IPS DF 6.9 (cell line): ENCODE results near the gene HNRNPA0.

Experiments used
- DNase-seq: peaks from one replicate; pipeline ENCODE4 v3.0.0-alpha.2; 2013; ENCODE audit warnings: low read depth, low spot score
- H3K27ac ChIP-seq: one replicate; pipeline ENCODE4 v1.5.1; 2013; ENCODE audit warnings: low read length, control low read depth
- H3K27me3 ChIP-seq: 2 replicates; pipeline ENCODE4 v1.6.1; 2013; ENCODE audit warnings: mild to moderate bottlenecking, low read length; ENCODE audit not compliant: control insufficient read depth, insufficient read depth
- H3K36me3 ChIP-seq: 2 replicates; pipeline ENCODE4 v1.6.1; 2013; ENCODE audit warnings: low read length; ENCODE audit not compliant: control insufficient read depth, insufficient read depth
- H3K4me1 ChIP-seq: 2 replicates; pipeline ENCODE4 v1.6.1; 2013; ENCODE audit warnings: low read length; ENCODE audit not compliant: control insufficient read depth, insufficient read depth
- H3K4me3 ChIP-seq: 2 replicates; pipeline ENCODE4 v1.5.1; 2013; ENCODE audit warnings: mild to moderate bottlenecking, low read length
- H3K9me3 ChIP-seq: 2 replicates; pipeline ENCODE4 v1.6.1; 2013; ENCODE audit warnings: low read length, inconsistent platforms; ENCODE audit not compliant: control insufficient read depth, insufficient read depth
- WGBS: extraction: QIAGEN DNeasy Blood & Tissue Kit; methylation state at CpG from one replicate; pipeline ENCODE4 v1.1.7; 2013; ENCODE audit warnings: mixed read lengths, missing lambda C conversion rate; ENCODE audit not compliant: insufficient read length, insufficient coverage; 5-methylcytosine and 5-hydroxymethylcytosine counted together

HNRNPA0 gene

DNA sequence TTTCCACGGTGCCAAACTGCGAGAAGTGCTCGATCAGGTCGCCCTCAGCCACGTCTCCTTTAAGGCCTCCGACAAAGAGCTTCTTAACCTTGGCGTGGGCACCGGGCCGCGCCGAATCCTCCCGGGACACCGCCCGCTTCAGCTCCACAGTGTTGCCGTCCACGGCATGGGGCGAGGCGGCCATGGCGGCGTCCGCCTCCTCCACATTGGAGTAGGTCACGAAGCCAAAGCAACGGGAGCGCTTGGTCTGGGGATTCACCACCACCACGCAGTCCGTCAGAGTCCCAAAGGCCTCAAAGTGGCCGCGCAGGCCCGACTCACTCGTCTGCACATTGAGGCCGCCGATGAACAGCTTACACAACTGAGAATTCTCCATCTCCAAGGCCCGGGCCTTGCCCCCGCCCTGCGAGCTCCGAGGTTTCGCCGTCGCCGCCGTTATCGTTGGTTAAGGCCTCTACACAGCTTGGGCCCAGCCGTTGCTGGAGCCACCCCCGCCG lies 424 bp downstream of the HNRNPA0 start:
- no peak for DNase-seq
- Histone ChIP-seq H3K9me3 (no peaks in the 10 kb centered on the region), H3K4me3 (peak overlapping the region; percentile 98), H3K27ac (no peak overlapping the region), H3K36me3 (no peaks in the 10 kb centered on the region), H3K27me3 (no peaks in the 10 kb centered on the region), H3K4me1 (no peaks in the 10 kb centered on the region; the same call in none of the 2 replicates)
- WGBS = no CpG with 5 or more reads among the region's 45 CpGs

DNA sequence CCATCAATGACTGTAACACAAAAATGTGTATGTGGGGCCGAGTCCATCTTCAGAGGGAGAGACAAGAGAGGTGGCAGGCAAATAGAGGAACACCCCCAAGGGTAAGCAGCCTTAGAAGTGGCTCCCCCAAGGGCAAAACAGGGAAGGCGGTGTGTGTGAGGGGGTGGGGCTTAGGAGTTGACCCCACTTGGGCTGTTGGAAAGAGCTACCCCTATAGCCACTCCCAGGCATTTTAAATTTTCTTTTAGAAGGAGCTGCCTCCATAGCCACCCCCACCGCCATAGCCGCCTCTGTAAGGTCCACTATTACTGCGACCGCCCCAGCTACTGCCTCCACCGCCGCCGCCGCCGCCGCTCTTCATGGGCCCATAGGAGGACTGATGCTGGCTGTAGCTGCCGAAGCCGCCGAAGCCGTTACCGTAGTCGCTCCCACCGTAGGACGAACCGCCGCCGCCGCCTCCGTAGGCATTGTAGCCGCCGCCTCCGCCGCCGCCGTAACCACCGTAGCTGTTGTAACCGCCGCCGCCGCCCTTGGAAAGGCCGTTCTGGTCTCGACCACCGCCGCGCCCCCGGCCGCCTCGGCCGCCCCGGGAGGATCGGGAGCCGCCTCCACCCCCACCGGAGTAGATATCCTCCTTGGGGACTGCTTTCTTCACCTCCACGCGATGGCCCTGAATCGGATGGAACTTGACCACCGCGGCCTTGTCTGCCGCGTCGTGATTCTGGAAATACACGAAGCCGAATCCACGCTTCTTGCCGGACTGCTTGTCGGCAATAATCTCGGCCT lies 1.1 kb downstream of the HNRNPA0 start:
- H3K36me3 ChIP-seq = no peaks in the 10 kb centered on the region
- H3K27me3 ChIP-seq = no peaks in the 10 kb centered on the region
- no CpG with 5 or more reads among the region's 63 CpGs for WGBS
- no peak overlapping the region for H3K27ac ChIP-seq
- no peak for DNase-seq
- H3K4me1 ChIP-seq = no peaks in the 10 kb centered on the region; the same call in none of the 2 replicates
- H3K4me3 ChIP-seq = peak overlapping the region; percentile 98
- H3K9me3 ChIP-seq = no peaks in the 10 kb centered on the region

DNA sequence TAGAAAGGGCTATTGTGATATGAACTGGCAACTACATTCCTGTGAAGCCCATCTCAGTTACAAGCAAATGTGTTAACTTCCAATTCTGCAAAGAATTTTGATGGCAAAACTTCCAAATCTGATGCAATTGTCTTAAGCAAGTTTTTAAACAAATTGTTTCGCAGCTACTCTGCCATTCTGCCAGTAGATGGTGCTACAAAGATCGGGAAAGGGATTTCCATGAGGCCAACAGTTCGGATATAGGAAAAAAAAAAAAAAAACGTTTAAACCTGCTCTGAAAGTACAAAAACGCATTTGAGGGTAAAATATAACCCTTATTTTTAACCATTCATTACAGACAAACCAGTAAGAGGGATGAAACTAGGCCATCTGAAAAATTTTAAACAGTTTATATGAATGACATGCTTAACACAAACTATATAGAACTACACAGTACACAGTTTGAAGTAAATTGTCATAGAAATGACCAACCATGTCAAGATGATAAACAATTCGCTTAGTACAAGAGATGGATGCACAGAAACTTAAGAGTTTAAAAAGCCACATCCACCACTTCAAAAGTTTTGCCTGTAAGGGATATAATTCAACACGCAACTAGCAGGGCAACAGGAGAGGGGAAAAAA lies 2.2 kb downstream of the HNRNPA0 start:
- H3K4me3 ChIP-seq = peak overlapping the region; percentile 98; the same call in 1 of the 2 replicates
- no peaks in the 10 kb centered on the region for H3K36me3 ChIP-seq
- H3K27me3 ChIP-seq = no peaks in the 10 kb centered on the region
- no CpG with 5 or more reads among the region's 7 CpGs for WGBS
- H3K9me3 ChIP-seq = no peaks in the 10 kb centered on the region
- H3K27ac ChIP-seq = no peak overlapping the region
- DNase-seq = no peak
- H3K4me1 ChIP-seq = no peaks in the 10 kb centered on the region; the same call in none of the 2 replicates

DNA sequence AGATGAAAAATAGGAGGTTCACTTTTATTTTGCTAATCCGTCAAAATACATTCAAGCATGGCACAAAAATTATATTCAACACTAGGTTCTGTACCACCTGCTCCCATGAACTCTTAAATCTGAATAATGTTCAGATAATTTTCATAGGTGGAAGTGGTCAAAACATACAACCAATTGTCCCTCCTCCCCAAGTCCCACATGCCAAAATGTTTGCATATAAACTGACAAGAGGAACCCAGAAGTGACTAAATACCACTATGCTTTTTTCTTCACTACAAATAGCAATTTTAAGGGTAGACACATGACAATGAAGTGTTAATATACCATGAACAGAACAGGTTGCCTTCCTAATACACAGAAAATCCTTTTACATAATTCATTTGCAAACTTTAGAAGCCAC lies 3.7 kb downstream of the HNRNPA0 start:
- H3K9me3 ChIP-seq = no peaks in the 10 kb centered on the region
- no peak overlapping the region for H3K4me3 ChIP-seq

DNA sequence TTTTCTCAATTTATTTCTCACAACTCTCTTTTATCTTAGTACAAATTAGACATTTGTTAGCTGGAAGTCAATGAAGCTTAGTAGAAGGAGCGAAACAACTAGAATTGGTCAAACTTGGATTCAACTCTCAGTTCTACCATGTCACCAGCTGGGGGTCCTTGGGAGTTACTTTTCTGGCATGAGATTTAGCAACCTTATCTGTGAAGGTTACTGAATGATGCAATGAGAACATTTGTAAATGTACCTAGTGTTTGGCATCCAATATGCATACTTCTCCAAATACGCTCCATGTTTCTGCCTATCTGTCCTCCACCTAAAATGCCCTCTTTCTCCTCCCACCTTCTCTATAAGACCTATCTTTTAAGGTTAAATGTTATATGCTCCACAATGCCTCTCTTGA lies 6.3 kb downstream of the HNRNPA0 start:
- Histone ChIP-seq H3K36me3 (no peaks in the 10 kb centered on the region), H3K27ac (no peak overlapping the region), H3K9me3 (no peaks in the 10 kb centered on the region), H3K4me3 (no peak overlapping the region), H3K4me1 (no peaks in the 10 kb centered on the region; the same call in 1 of the 2 replicates), H3K27me3 (no peaks in the 10 kb centered on the region)
- no CpG with 5 or more reads among the region's 2 CpGs for WGBS
- no peak for DNase-seq

More for the DNA sequence above, 3.7 kb downstream of the HNRNPA0 start:
- Histone ChIP-seq H3K36me3 (no peaks in the 10 kb centered on the region), H3K4me1 (no peaks in the 10 kb centered on the region; the same call in none of the 2 replicates), H3K27ac (no peak overlapping the region), H3K27me3 (no peaks in the 10 kb centered on the region)
- DNase-seq = no peak
- no CpG with 5 or more reads among the region's 1 CpG for WGBS

DNA sequence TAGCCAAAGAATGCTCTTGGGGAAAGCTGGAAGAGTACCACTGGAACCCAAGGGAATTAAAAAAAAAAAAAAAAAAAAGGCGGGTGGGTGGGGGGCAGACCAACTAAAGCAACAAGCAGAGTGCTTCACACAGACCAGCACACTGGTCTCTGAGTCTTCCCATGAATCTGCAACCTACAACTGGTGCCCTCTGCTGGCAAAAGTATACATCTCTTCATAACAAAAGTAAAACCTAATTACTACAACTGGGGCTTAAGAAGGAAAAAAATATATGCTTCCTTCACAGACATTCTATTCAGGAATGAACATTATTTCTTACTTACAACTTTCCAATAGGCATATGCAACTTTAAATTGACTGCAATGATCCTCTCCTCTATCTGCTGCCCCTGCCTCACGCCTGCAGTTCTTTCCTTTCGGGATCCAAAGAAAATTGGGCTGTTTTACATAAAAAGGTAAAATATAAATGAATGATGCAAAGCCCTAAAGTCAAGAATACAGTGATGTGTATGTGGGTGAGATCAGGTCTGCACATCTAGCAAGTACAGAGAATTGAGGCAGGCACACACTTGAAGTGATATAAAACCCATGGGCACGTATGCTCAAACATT lies 11.0 kb downstream of the HNRNPA0 start:
- no peak overlapping the region for H3K4me3 ChIP-seq
- no peaks in the 10 kb centered on the region for H3K27me3 ChIP-seq
- H3K36me3 ChIP-seq = no peaks in the 10 kb centered on the region
- no peak for DNase-seq
- WGBS = no CpG with 5 or more reads among the region's 4 CpGs
- no peaks in the 10 kb centered on the region; the same call in 1 of the 2 replicates for H3K4me1 ChIP-seq
- no peak overlapping the region for H3K27ac ChIP-seq
- no peaks in the 10 kb centered on the region for H3K9me3 ChIP-seq

DNA sequence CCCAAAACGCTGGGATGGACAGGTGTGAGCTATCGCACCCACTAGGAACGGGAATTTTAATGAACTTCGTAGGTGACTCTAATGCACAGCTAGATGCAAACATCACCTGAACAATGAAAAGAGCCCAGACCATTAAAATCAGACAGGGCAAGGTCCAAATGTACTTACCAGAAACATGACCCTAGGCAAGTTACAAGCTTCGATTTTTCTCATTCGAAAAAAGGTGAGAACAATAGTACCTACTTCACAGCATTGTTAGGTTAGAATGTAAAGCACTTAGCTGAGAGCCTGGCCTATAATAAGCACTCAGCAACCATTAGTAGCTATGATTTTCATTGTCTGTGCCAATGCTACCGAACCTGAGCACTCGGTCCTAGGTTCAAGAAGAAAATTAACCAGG lies 12.4 kb downstream of the HNRNPA0 start:
- H3K27me3 ChIP-seq = no peaks in the 10 kb centered on the region
- no CpG with 5 or more reads among the region's 8 CpGs for WGBS
- H3K36me3 ChIP-seq = no peaks in the 10 kb centered on the region
- H3K4me1 ChIP-seq = no peaks in the 10 kb centered on the region
- H3K4me3 ChIP-seq = no peak overlapping the region
- DNase-seq = no peak
- no peak overlapping the region for H3K27ac ChIP-seq
- no peaks in the 10 kb centered on the region for H3K9me3 ChIP-seq

DNA sequence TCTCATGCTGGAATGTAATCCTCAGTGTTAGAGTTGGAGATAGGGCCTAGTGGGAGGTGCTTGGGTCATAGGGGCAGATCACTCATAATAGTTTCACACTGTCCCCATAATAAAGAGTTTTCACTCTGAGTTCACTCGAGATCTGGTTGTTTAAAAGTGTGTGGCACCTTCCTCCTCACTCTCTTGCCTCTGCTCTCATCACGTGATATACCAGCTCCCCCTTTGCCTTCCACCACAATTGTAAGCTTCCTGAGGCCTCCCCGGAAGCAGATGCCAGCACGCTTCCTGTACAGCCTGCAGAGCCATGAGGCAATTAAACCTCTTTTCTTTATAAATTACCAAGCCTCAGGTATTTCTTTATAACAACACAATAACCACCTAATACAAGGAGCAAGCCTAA lies 14.4 kb downstream of the HNRNPA0 start:
- no peaks in the 10 kb centered on the region for H3K9me3 ChIP-seq
- no CpG with 5 or more reads among the region's 4 CpGs for WGBS
- H3K4me1 ChIP-seq = no peaks in the 10 kb centered on the region
- H3K27me3 ChIP-seq = no peaks in the 10 kb centered on the region
- no peak for DNase-seq
- H3K4me3 ChIP-seq = no peak overlapping the region
- no peaks in the 10 kb centered on the region for H3K36me3 ChIP-seq
- H3K27ac ChIP-seq = no peak overlapping the region

DNA sequence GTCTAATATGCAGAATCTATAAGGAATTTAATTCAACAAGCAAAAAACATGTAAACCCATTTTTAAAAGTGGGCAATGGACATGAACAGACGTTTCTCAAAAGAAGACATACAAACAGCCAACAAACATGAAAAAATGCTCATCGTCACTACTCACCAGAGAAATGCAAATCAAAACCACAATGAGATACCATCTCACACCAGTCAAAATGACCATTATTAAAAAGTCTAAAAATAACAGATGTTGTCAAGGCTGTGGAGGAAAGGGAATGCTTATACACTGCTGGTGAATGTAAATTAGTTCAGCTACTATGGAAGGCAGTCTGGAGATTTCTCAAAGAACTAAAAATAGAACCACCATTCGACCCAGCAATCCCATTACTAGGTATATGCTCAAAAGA lies 15.2 kb downstream of the HNRNPA0 start:
- no peak for DNase-seq
- H3K9me3 ChIP-seq = no peaks in the 10 kb centered on the region
- H3K4me3 ChIP-seq = no peak overlapping the region
- no CpG with 5 or more reads among the region's 3 CpGs for WGBS
- H3K4me1 ChIP-seq = peaks cover 2% of the 10 kb centered on the region; the same call in 1 of the 2 replicates
- H3K36me3 ChIP-seq = no peaks in the 10 kb centered on the region
- no peak overlapping the region for H3K27ac ChIP-seq
- H3K27me3 ChIP-seq = no peaks in the 10 kb centered on the region

DNA sequence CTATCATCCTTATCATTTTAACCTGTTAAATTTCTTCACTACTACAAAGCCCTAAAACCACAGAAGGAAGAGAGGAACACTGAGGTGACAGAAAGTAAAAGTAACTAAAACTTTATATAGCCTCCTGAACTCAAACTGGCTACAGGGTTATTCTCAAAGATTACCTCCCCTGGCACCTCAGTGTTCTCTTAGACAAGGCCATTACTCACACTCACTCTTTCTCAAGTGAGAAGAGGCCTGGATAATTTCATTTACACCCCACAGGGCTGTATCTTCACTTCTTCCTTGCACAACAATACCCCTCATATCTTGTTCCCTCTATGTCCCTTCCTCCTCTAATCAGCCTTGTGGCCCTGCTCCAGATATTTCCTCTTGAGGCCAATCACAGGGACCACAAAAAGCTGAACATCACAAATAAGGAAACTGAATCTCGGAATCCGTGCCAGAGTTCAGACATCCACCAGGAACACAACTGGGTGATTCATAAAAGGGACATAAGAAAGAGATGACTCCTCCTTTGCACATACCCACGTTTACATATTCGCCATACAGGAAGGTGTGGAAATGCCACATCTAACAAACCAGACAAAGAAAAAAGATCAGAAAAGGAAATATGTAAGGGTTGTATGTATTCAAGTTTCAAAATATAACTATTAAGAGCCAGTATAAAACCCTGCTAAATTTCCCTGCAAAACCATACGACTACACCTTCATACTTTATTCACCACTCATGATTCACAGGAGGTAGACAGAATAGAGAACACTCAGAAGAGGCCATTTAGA lies 16.6 kb downstream of the HNRNPA0 start:
- Histone ChIP-seq H3K27ac (no peak overlapping the region), H3K36me3 (no peaks in the 10 kb centered on the region), H3K27me3 (no peaks in the 10 kb centered on the region), H3K9me3 (no peaks in the 10 kb centered on the region), H3K4me3 (no peak overlapping the region), H3K4me1 (peaks cover 2% of the 10 kb centered on the region; the same call in 1 of the 2 replicates)
- WGBS = no CpG with 5 or more reads among the region's 5 CpGs
- DNase-seq = no peak
